GM12875 (cell line): Measurements from ENCODE around the gene EML6.

Experiments used
- H3K4me3 ChIP-seq: one replicate; pipeline ENCODE4 v1.5.1; 2011; ENCODE audit warnings: low read depth, low read length, control low read depth
- TF ChIP-seq, protein P1 (sequence below): IDR thresholded peaks from 2 replicates; pipeline ENCODE4 v1.5.1; 2011; ENCODE audit warnings: low read depth, mild to moderate bottlenecking, control low read depth, inconsistent platforms, low read length, moderate library complexity, borderline replicate concordance; ENCODE audit not compliant: insufficient read depth

The EML6 gene

DNA sequence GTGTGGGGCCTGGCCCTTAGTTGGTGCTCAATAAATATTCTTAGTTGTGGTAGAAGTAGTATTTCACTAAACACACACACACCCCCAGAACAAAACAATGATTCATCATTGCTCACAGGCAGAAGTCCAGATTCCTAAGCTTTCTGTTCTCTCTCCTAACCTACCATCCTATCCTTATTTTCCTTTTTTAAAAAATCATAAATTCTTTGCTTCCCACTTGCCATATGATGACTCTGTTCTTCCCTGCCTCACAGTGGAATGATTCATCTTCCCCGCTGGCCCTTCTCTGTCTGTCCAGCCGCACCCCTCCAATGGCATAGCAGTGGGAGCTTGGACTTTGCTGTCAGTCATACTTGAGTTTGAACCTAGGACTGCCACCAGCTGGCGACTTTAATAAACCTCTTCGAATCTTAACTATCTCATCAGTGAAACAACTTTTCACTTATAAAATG is 5.2 kb downstream of the EML6 start:
- TF ChIP-seq, protein P1, sequence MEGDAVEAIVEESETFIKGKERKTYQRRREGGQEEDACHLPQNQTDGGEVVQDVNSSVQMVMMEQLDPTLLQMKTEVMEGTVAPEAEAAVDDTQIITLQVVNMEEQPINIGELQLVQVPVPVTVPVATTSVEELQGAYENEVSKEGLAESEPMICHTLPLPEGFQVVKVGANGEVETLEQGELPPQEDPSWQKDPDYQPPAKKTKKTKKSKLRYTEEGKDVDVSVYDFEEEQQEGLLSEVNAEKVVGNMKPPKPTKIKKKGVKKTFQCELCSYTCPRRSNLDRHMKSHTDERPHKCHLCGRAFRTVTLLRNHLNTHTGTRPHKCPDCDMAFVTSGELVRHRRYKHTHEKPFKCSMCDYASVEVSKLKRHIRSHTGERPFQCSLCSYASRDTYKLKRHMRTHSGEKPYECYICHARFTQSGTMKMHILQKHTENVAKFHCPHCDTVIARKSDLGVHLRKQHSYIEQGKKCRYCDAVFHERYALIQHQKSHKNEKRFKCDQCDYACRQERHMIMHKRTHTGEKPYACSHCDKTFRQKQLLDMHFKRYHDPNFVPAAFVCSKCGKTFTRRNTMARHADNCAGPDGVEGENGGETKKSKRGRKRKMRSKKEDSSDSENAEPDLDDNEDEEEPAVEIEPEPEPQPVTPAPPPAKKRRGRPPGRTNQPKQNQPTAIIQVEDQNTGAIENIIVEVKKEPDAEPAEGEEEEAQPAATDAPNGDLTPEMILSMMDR = no peak
- H3K4me3 ChIP-seq = no peak overlapping the region

DNA sequence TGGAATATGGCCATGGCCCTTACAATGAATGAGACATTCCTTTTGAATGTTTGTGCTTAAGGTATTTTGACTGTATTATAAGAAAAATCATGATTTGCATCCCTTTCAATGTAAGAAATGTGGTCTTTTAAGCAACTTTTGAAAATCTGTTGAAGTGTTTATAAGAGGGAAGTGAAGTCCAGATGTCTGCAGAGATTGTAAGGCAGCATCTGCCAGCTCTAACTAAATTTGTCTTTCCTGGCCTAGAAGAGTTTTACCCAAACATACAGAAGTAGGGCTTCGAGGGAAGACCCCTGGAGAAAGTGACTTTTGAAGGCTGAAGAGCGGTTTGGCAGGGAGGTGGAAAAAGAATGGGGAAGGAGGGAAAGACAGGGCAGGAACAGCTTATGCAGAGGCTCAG is 12.2 kb downstream of the EML6 start:
- H3K4me3 ChIP-seq = no peak overlapping the region
- TF ChIP-seq, protein P1 = no peak

DNA sequence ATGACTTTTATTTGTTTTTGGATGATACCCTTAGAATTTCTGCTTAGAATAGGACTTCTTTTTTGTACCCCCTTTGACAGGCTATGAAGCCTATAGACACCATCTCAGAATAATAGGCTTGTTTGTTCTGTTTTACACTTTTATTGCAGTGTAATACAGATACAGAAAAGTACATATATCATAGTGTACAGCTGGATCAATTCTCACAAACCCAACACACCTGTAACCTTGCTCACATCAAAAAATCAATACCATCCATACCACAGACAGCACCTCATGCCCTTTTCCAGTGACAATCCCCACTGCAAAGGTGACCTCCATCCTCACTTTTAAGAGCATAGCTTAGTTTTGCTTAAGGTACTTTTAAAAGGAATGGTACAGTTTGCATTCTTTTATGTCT is 14.8 kb downstream of the EML6 start:
- no peak overlapping the region for H3K4me3 ChIP-seq

DNA sequence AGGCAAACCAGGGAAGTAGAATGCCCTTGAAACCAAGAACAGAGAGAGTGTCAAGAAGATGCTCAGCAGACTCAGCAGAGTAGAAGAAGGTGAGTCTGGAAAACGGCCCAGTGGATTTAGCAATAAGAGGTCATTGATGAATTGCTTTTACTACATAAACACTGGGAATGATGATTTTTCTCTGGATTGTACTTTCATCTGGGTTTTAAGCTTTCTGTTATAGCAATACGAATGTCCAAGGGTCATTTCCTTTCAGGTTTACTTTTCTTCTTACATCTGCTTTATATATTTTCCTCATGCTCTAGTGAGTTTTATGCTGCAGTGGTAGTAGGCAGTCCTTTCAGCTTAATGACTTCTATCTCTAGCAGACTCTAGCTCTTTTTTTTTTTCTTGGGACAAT is 16.9 kb downstream of the EML6 start:
- H3K4me3 ChIP-seq = no peak overlapping the region
- TF ChIP-seq, protein P1 = no peak

More for the DNA sequence above, 14.8 kb downstream of the EML6 start:
- TF ChIP-seq, protein P1 = no peak

DNA sequence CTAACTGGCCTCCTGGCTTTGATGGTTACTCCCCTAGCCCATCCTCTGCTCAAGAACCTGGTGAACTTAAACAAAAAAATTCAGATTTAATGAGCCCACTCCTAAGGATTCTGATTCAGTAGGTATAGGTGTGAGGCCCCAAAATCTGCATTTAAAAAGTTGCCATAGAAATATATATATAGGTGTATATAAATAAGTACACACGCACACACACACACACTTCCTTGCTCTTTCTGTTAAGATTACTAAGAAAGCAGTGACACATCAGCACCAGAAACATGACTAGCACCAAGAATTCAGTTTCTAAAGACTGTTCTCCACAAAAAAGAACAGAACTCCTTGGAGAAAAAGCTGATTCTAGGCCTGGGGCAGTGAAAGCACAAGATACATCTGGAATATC is 17.8 kb downstream of the EML6 start:
- TF ChIP-seq, protein P1 = no peak
- H3K4me3 ChIP-seq = no peak overlapping the region

DNA sequence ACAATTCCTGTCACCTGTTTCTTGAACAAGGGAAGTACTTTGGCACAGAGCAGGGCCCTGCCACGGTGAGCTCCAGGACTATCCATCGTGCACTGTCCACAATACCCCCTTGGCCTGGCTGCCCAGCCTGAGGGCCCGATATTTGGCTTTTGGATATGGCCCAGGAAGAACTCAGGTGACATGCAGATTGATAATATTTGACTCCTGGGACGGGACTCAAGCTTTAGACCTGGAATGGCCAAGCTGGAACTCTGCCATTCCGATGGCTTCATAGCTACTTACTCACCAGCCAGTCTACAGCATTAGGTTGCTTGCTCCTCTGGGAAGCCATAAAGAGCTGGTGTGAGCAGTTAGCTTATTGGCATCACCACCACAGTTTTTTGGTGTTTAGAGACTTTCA is 26.6 kb downstream of the EML6 start:
- no peak overlapping the region for H3K4me3 ChIP-seq
- TF ChIP-seq, protein P1 = no peak

DNA sequence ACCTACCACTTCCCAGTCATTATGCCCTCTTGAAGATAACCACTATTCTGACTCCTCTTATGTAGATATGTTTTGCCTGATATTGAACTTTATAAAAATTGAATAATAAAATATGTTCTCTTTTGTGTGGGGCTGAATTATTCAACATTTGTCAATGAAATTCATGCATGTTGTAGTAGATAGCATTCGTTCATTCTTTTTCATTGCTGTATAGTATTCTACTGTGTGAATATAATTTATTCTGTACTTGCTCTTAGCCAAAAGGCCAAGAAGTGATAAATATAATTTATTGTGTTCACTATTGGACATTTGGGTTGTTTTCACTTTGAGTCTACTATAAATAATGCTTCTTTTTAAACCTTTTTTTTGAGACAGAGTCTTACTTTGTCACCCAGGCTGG is 29.0 kb downstream of the EML6 start:
- H3K4me3 ChIP-seq = no peak overlapping the region
- TF ChIP-seq, protein P1 = no peak
